Measurements from ENCODE around the gene GUCY2F.

Gene GUCY2F

GRCh38 chrX:109393859-109394258 is 88.0 kb downstream of the GUCY2F start:
- Histone ChIP-seq H3K27me3 (replicated peaks) (no peaks in the 10 kb centered on the region), H3K4me3 (ENCODE audit: low read depth, low read length) (no peak overlapping the region), H3K36me3 (replicated peaks) (no peaks in the 10 kb centered on the region), H3K27ac (no peak overlapping the region)
- in situ Hi-C loops (cut with HindIII; ENCODE audit: low pct_ligation_motif_present, low sequenced_read_pairs), result no loop called here
- TF ChIP-seq, protein P1, sequence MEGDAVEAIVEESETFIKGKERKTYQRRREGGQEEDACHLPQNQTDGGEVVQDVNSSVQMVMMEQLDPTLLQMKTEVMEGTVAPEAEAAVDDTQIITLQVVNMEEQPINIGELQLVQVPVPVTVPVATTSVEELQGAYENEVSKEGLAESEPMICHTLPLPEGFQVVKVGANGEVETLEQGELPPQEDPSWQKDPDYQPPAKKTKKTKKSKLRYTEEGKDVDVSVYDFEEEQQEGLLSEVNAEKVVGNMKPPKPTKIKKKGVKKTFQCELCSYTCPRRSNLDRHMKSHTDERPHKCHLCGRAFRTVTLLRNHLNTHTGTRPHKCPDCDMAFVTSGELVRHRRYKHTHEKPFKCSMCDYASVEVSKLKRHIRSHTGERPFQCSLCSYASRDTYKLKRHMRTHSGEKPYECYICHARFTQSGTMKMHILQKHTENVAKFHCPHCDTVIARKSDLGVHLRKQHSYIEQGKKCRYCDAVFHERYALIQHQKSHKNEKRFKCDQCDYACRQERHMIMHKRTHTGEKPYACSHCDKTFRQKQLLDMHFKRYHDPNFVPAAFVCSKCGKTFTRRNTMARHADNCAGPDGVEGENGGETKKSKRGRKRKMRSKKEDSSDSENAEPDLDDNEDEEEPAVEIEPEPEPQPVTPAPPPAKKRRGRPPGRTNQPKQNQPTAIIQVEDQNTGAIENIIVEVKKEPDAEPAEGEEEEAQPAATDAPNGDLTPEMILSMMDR (IDR thresholded peaks at IDR 0.05; ENCODE audit: low read depth, low read length, missing control alignments), result peak; percentile 31
- DNase-seq, result no peak

GRCh38 chrX:109392895-109393294 is 89.0 kb downstream of the GUCY2F start:
- no peak overlapping the region for H3K27ac ChIP-seq
- no peak for DNase-seq
- no peak overlapping the region for H3K4me3 ChIP-seq (ENCODE audit: low read depth, low read length)
- no peaks in the 10 kb centered on the region for H3K27me3 ChIP-seq (replicated peaks)
- TF ChIP-seq, protein P1 (IDR thresholded peaks at IDR 0.05; ENCODE audit: low read depth, low read length, missing control alignments), result no peak
- no peaks in the 10 kb centered on the region for H3K36me3 ChIP-seq (replicated peaks)
- in situ Hi-C loops (cut with HindIII; ENCODE audit: low pct_ligation_motif_present, low sequenced_read_pairs), result no loop called here

DNA sequence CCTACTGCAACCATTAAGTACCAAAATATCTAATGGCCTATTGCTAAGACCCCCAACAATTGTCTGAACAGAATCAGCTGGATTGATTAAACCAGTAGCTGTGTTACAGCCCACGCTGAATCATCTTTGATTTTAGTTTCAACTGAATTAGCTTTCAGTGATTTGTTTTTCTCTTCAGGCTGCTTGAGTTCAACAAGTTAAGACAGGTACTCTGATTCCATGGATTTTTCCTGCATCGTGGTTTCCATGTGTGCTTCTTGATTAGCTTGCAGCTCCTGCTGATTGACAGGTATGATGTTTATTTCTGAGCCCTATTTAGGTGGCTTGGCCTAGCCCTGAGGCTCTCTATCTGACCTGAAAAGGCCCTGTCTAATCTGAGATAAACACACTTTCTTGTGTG is 91.3 kb downstream of the GUCY2F start:
- Histone ChIP-seq H3K36me3 (replicated peaks) (no peaks in the 10 kb centered on the region), H3K27me3 (replicated peaks) (no peaks in the 10 kb centered on the region), H3K27ac (no peak overlapping the region), H3K4me3 (ENCODE audit: low read depth, low read length) (no peak overlapping the region)
- DNase-seq, result no peak
- in situ Hi-C loops (cut with HindIII; ENCODE audit: low pct_ligation_motif_present, low sequenced_read_pairs), result no loop called here
- TF ChIP-seq, protein P1 (IDR thresholded peaks at IDR 0.05; ENCODE audit: low read depth, low read length, missing control alignments), result no peak

- in situ Hi-C loops (cut with HindIII; ENCODE audit: low pct_ligation_motif_present, low sequenced_read_pairs), result no loop called here
- Histone ChIP-seq H3K4me3 (ENCODE audit: low read depth, low read length) (no peak overlapping the region), H3K27ac (no peak overlapping the region), H3K36me3 (replicated peaks) (no peaks in the 10 kb centered on the region), H3K27me3 (replicated peaks) (no peaks in the 10 kb centered on the region)
- TF ChIP-seq, protein P1 (IDR thresholded peaks at IDR 0.05; ENCODE audit: low read depth, low read length, missing control alignments), result no peak
- no peak for DNase-seq
Measured at GRCh38 chrX:109389917-109390316, 92.0 kb downstream of the GUCY2F start.

GRCh38 chrX:109384699-109385098 is 97.2 kb downstream of the GUCY2F start:
- TF ChIP-seq, protein P1 (IDR thresholded peaks at IDR 0.05; ENCODE audit: low read depth, low read length, missing control alignments), result peak; percentile 47
- in situ Hi-C loops (cut with HindIII; ENCODE audit: low pct_ligation_motif_present, low sequenced_read_pairs), result no loop called here
- Histone ChIP-seq H3K4me3 (ENCODE audit: low read depth, low read length) (no peak overlapping the region), H3K36me3 (replicated peaks) (no peaks in the 10 kb centered on the region), H3K27me3 (replicated peaks) (no peaks in the 10 kb centered on the region), H3K27ac (no peak overlapping the region)
- DNase-seq, result peak; percentile 18

- DNase-seq, result no peak
- TF ChIP-seq, protein P1 (IDR thresholded peaks at IDR 0.05; ENCODE audit: low read depth, low read length, missing control alignments), result no peak
- no peaks in the 10 kb centered on the region for H3K36me3 ChIP-seq (replicated peaks)
- no peaks in the 10 kb centered on the region for H3K27me3 ChIP-seq (replicated peaks)
- in situ Hi-C loops (cut with HindIII; ENCODE audit: low pct_ligation_motif_present, low sequenced_read_pairs), result no loop called here
- H3K27ac ChIP-seq, result no peak overlapping the region
- no peak overlapping the region for H3K4me3 ChIP-seq (ENCODE audit: low read depth, low read length)
Measured at GRCh38 chrX:109382332-109382731, 99.6 kb downstream of the GUCY2F start.

Measured in brain microvascular endothelial cell (primary cell).